ENCODE measurements around the gene SYNPR.

SYNPR gene

GRCh38 chr3:63500196-63500595 lies 222.1 kb downstream of the SYNPR start:
- Histone ChIP-seq H3K4me3 (ENCODE audit: low read length) (no peak overlapping the region), H3K79me1 (ENCODE audit: low read length) (no peaks in the 10 kb centered on the region), H3K56ac (ENCODE audit: low read length) (no peak overlapping the region), H2BK120ac (ENCODE audit: low read depth, low read length) (no peak overlapping the region), H3K27me3 (ENCODE audit: insufficient read depth, low read length, poor library complexity) (no peaks in the 10 kb centered on the region), H3K4me2 (ENCODE audit: low read length) (no peak overlapping the region), H3K4me1 (ENCODE audit: control insufficient read depth, low read depth, low read length) (no peaks in the 10 kb centered on the region), H3K23ac (ENCODE audit: low read length) (no peak overlapping the region), H2BK15ac (replicated peaks; ENCODE audit: low read depth) (no peak overlapping the region), H4K5ac (ENCODE audit: low read length) (no peak overlapping the region), H3K36me3 (ENCODE audit: control insufficient read depth, insufficient read depth, low read length) (no peaks in the 10 kb centered on the region), H2AK5ac (ENCODE audit: low read length) (no peak overlapping the region), H3K18ac (ENCODE audit: low read length) (no peak overlapping the region), H3K4ac (ENCODE audit: low read depth, low read length) (no peak overlapping the region), H3K79me2 (ENCODE audit: control insufficient read depth, insufficient read depth, low read length) (no peaks in the 10 kb centered on the region), H2BK5ac (ENCODE audit: low read length) (no peak overlapping the region), H3K9ac (ENCODE audit: low read length) (no peak overlapping the region), H4K8ac (ENCODE audit: low read depth, low read length) (no peak overlapping the region), H3K27ac (ENCODE audit: low read depth, low read length) (no peak overlapping the region)
- WGBS (ENCODE audit: extremely low coverage, insufficient coverage, low lambda C conversion rate): no CpG with 5 or more reads among the region's 5 CpGs
- no peak for DNase-seq

DNA sequence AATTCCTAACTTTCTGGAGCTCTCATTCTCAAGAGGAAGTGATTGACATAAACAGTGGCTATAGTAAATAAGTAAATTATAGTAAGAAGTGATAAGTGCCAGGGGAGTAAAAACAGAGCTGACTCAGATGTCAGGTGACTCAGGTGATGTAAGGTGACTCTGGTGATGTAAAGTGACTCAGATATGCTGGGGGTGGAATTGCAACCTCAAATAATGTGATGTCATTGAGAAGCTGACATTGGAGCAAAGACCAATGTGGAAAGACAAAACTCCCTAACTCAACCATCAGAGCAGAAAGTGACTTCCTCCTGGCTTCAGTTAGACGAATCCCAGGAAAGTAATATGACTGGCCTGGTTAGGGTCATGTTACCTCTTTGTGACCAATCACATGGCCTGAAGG lies 230.2 kb downstream of the SYNPR start:
- Histone ChIP-seq H3K27me3 (ENCODE audit: insufficient read depth, low read length, poor library complexity) (no peaks in the 10 kb centered on the region), H3K4me2 (ENCODE audit: low read length) (no peak overlapping the region), H3K9ac (ENCODE audit: low read length) (no peak overlapping the region), H3K23ac (ENCODE audit: low read length) (no peak overlapping the region), H3K18ac (ENCODE audit: low read length) (no peak overlapping the region), H2BK15ac (replicated peaks; ENCODE audit: low read depth) (no peak overlapping the region), H3K4me1 (ENCODE audit: control insufficient read depth, low read depth, low read length) (no peaks in the 10 kb centered on the region), H4K8ac (ENCODE audit: low read depth, low read length) (no peak overlapping the region), H3K79me2 (ENCODE audit: control insufficient read depth, insufficient read depth, low read length) (no peaks in the 10 kb centered on the region), H4K5ac (ENCODE audit: low read length) (no peak overlapping the region), H3K4me3 (ENCODE audit: low read length) (no peak overlapping the region), H2AK5ac (ENCODE audit: low read length) (no peak overlapping the region), H3K79me1 (ENCODE audit: low read length) (no peaks in the 10 kb centered on the region), H3K27ac (ENCODE audit: low read depth, low read length) (no peak overlapping the region), H2BK5ac (ENCODE audit: low read length) (no peak overlapping the region), H3K56ac (ENCODE audit: low read length) (no peak overlapping the region), H3K4ac (ENCODE audit: low read depth, low read length) (no peak overlapping the region), H2BK120ac (ENCODE audit: low read depth, low read length) (no peak overlapping the region), H3K36me3 (ENCODE audit: control insufficient read depth, insufficient read depth, low read length) (no peaks in the 10 kb centered on the region)
- no peak for DNase-seq
- no CpG with 5 or more reads among the region's 1 CpG for WGBS (ENCODE audit: extremely low coverage, insufficient coverage, low lambda C conversion rate)

DNA sequence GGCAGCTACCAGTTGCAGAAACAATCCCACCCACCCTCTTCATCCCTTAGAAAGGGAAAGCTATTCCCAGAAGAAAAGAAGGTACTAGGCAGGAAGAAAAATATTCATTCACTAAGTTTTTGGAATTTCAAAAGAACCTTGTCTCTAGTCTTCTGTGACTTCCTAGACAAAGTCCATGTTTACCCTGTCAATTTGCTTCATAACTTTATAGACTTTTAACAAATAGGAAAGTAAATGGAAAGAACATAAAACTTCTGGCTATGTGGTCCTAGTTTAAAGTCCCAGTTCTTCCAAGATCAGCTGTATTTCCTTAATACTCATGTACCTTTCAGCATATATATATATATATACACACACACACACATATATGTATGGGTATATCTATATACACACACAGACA lies 230.7 kb downstream of the SYNPR start:
- H3K4me2 ChIP-seq (ENCODE audit: low read length): no peak overlapping the region
- H3K56ac ChIP-seq (ENCODE audit: low read length): no peak overlapping the region
- no peaks in the 10 kb centered on the region for H3K4me1 ChIP-seq (ENCODE audit: control insufficient read depth, low read depth, low read length)
- H2AK5ac ChIP-seq (ENCODE audit: low read length): no peak overlapping the region
- no peak overlapping the region for H2BK120ac ChIP-seq (ENCODE audit: low read depth, low read length)
- H2BK5ac ChIP-seq (ENCODE audit: low read length): no peak overlapping the region
- H3K79me2 ChIP-seq (ENCODE audit: control insufficient read depth, insufficient read depth, low read length): no peaks in the 10 kb centered on the region
- no peak overlapping the region for H2BK15ac ChIP-seq (replicated peaks; ENCODE audit: low read depth)
- H3K27me3 ChIP-seq (ENCODE audit: insufficient read depth, low read length, poor library complexity): no peaks in the 10 kb centered on the region
- no peak overlapping the region for H4K5ac ChIP-seq (ENCODE audit: low read length)
- no peak overlapping the region for H3K4ac ChIP-seq (ENCODE audit: low read depth, low read length)
- H3K9ac ChIP-seq (ENCODE audit: low read length): no peak overlapping the region
- no peak overlapping the region for H3K27ac ChIP-seq (ENCODE audit: low read depth, low read length)
- no peaks in the 10 kb centered on the region for H3K36me3 ChIP-seq (ENCODE audit: control insufficient read depth, insufficient read depth, low read length)
- DNase-seq: no peak
- no peaks in the 10 kb centered on the region for H3K79me1 ChIP-seq (ENCODE audit: low read length)
- H3K23ac ChIP-seq (ENCODE audit: low read length): no peak overlapping the region
- H3K18ac ChIP-seq (ENCODE audit: low read length): no peak overlapping the region
- H4K8ac ChIP-seq (ENCODE audit: low read depth, low read length): no peak overlapping the region
- no peak overlapping the region for H3K4me3 ChIP-seq (ENCODE audit: low read length)

DNA sequence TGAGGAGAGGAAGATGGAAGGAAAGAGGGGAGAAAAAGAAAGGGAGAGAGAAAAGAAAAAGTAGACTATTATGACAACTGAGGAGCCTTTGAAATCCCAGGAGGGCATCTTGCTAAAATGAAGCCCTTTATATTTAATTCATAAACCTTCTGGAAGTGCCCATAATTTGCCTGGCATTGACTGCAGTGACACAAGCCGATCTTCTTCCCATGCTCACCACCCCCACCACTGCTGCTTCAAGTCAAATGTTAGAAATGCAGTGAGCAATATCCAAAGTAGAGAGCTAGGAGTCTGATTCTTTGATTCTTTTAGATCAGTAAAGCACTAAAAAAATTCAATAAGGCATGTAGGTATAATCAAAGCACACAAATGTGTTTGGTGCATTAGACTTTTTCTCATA lies 235.7 kb downstream of the SYNPR start:
- peaks cover 2% of the 10 kb centered on the region for H3K4me1 ChIP-seq (ENCODE audit: control insufficient read depth, low read depth, low read length)
- no peak for DNase-seq
- no peak overlapping the region for H2BK120ac ChIP-seq (ENCODE audit: low read depth, low read length)
- H3K56ac ChIP-seq (ENCODE audit: low read length): no peak overlapping the region
- H3K4me2 ChIP-seq (ENCODE audit: low read length): no peak overlapping the region
- no peaks in the 10 kb centered on the region for H3K27me3 ChIP-seq (ENCODE audit: insufficient read depth, low read length, poor library complexity)
- H2AK5ac ChIP-seq (ENCODE audit: low read length): no peak overlapping the region
- H2BK15ac ChIP-seq (replicated peaks; ENCODE audit: low read depth): no peak overlapping the region
- H4K8ac ChIP-seq (ENCODE audit: low read depth, low read length): no peak overlapping the region
- H3K9ac ChIP-seq (ENCODE audit: low read length): no peak overlapping the region
- H2BK5ac ChIP-seq (ENCODE audit: low read length): no peak overlapping the region
- H4K5ac ChIP-seq (ENCODE audit: low read length): no peak overlapping the region
- H3K36me3 ChIP-seq (ENCODE audit: control insufficient read depth, insufficient read depth, low read length): no peaks in the 10 kb centered on the region
- H3K27ac ChIP-seq (ENCODE audit: low read depth, low read length): no peak overlapping the region
- H3K18ac ChIP-seq (ENCODE audit: low read length): no peak overlapping the region
- H3K79me1 ChIP-seq (ENCODE audit: low read length): no peaks in the 10 kb centered on the region
- no peak overlapping the region for H3K4ac ChIP-seq (ENCODE audit: low read depth, low read length)
- no peaks in the 10 kb centered on the region for H3K79me2 ChIP-seq (ENCODE audit: control insufficient read depth, insufficient read depth, low read length)
- WGBS (ENCODE audit: extremely low coverage, insufficient coverage, low lambda C conversion rate): no CpG with 5 or more reads among the region's 1 CpG
- no peak overlapping the region for H3K4me3 ChIP-seq (ENCODE audit: low read length)
- H3K23ac ChIP-seq (ENCODE audit: low read length): no peak overlapping the region

DNA sequence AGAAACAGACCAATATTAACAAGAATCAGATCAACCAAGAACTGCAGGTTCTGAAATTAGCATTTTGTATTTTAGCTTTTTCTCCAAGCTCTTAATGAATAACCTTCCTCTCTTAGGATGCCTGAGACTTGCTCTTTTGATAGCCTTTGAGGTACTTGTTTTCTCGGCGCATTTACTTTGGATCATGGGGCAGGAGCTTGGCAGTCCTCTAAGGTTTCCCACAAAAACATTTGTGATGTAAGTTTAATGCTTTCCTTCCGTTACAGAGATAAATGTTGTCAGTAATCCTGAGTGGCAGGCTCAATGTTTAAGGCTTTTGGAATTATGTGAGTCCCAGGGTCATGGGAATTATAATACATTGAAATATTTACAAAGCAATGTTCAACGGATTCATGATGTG lies 236.6 kb downstream of the SYNPR start:
- Histone ChIP-seq H3K79me2 (ENCODE audit: control insufficient read depth, insufficient read depth, low read length) (no peaks in the 10 kb centered on the region), H3K23ac (ENCODE audit: low read length) (no peak overlapping the region), H3K4ac (ENCODE audit: low read depth, low read length) (no peak overlapping the region), H3K4me3 (ENCODE audit: low read length) (no peak overlapping the region), H3K18ac (ENCODE audit: low read length) (no peak overlapping the region), H3K27ac (ENCODE audit: low read depth, low read length) (no peak overlapping the region), H2AK5ac (ENCODE audit: low read length) (no peak overlapping the region), H3K27me3 (ENCODE audit: insufficient read depth, low read length, poor library complexity) (no peaks in the 10 kb centered on the region), H4K5ac (ENCODE audit: low read length) (no peak overlapping the region), H2BK5ac (ENCODE audit: low read length) (no peak overlapping the region), H3K4me2 (ENCODE audit: low read length) (no peak overlapping the region), H3K56ac (ENCODE audit: low read length) (no peak overlapping the region), H3K36me3 (ENCODE audit: control insufficient read depth, insufficient read depth, low read length) (no peaks in the 10 kb centered on the region), H3K79me1 (ENCODE audit: low read length) (no peaks in the 10 kb centered on the region), H4K8ac (ENCODE audit: low read depth, low read length) (no peak overlapping the region), H3K4me1 (ENCODE audit: control insufficient read depth, low read depth, low read length) (peaks cover 2% of the 10 kb centered on the region), H3K9ac (ENCODE audit: low read length) (no peak overlapping the region), H2BK120ac (ENCODE audit: low read depth, low read length) (no peak overlapping the region), H2BK15ac (replicated peaks; ENCODE audit: low read depth) (no peak overlapping the region)
- no CpG with 5 or more reads among the region's 4 CpGs for WGBS (ENCODE audit: extremely low coverage, insufficient coverage, low lambda C conversion rate)
- DNase-seq: no peak

GRCh38 chr3:63519426-63519825 lies 241.3 kb downstream of the SYNPR start:
- Histone ChIP-seq H3K27me3 (ENCODE audit: insufficient read depth, low read length, poor library complexity) (no peaks in the 10 kb centered on the region), H3K18ac (ENCODE audit: low read length) (no peak overlapping the region), H3K4ac (ENCODE audit: low read depth, low read length) (no peak overlapping the region), H3K79me2 (ENCODE audit: control insufficient read depth, insufficient read depth, low read length) (no peaks in the 10 kb centered on the region), H2AK5ac (ENCODE audit: low read length) (no peak overlapping the region), H3K4me2 (ENCODE audit: low read length) (no peak overlapping the region), H2BK15ac (replicated peaks; ENCODE audit: low read depth) (no peak overlapping the region), H2BK5ac (ENCODE audit: low read length) (no peak overlapping the region), H3K9ac (ENCODE audit: low read length) (no peak overlapping the region), H3K4me1 (ENCODE audit: control insufficient read depth, low read depth, low read length) (peaks cover 2% of the 10 kb centered on the region), H3K56ac (ENCODE audit: low read length) (no peak overlapping the region), H3K27ac (ENCODE audit: low read depth, low read length) (no peak overlapping the region), H4K5ac (ENCODE audit: low read length) (no peak overlapping the region), H3K23ac (ENCODE audit: low read length) (no peak overlapping the region), H3K4me3 (ENCODE audit: low read length) (no peak overlapping the region), H3K79me1 (ENCODE audit: low read length) (no peaks in the 10 kb centered on the region), H2BK120ac (ENCODE audit: low read depth, low read length) (no peak overlapping the region), H3K36me3 (ENCODE audit: control insufficient read depth, insufficient read depth, low read length) (no peaks in the 10 kb centered on the region), H4K8ac (ENCODE audit: low read depth, low read length) (no peak overlapping the region)
- DNase-seq: no peak
- no CpG with 5 or more reads among the region's 3 CpGs for WGBS (ENCODE audit: extremely low coverage, insufficient coverage, low lambda C conversion rate)
